Astrocyte (in vitro differentiated cells and primary cell): ENCODE results near the gene PDE4DIP.
"Not testable (repeated sequence)": the region's sequence is repeated elsewhere in the genome, so short reads cannot be mapped to it uniquely, and the experiment has no call there.

ENCODE experiments used
- CTCF ChIP-seq: IDR thresholded peaks from 2 replicates; pipeline ENCODE4 v1.5.1; 2011; ENCODE audit warnings: low read depth, mild to moderate bottlenecking, inconsistent platforms, low read length, moderate library complexity; ENCODE audit not compliant: insufficient read depth
- EZH2 ChIP-seq: IDR thresholded peaks from 2 replicates; pipeline ENCODE4 v1.6.1; 2012; ENCODE audit warnings: mild to moderate bottlenecking, low read length, inconsistent platforms; ENCODE audit not compliant: insufficient read depth

GRCh38 chr1:148969126-148969525 is 124.9 kb downstream of the PDE4DIP start:
- not testable (repeated sequence) for TF ChIP-seq CTCF, EZH2
